ENCODE results near the gene RASL12. TPM values are rescaled to one million over a fixed set of nuclear protein-coding genes. Genes with fewer than 3 reads are reported as not detected.

RASL12 gene
- polyA plus RNA-seq, 3 donors, result not detected

DNA sequence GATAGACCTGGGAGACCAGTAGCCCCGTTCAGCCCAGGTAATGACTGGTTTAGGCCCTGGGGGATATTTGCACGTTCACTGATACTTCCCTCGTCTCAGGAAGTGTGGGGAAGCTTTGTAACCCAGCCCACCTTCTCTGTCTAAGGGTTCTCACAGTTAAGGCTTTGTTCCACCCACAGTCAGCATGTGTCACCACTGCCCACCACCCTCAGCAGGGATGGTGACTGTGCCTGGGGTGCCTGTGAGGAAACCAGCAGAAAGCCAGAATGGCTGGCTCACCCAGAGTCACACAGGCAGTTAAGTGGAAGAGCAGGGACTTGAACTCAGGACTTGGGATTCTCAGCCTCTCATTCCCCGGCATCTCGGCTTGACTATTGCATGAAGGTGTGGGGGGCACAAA is 14.0 kb upstream of the RASL12 start:
- Mint-ChIP-seq H3K9me3 (peaks cover 0 to 7% (median 3%) of the 10 kb centered on the region in 7 donors), H3K27me3 (ENCODE audit: low read depth in 3 of 3) (peaks cover 35 to 76% (median 38%) of the 10 kb centered on the region in 3 donors), H3K27ac (peak overlapping the region in 1 of 7 donors; percentile 47), H3K4me3 (no peak overlapping the region), H3K36me3 (no peaks in the 10 kb centered on the region), H3K4me1 (peaks cover 12% of the 10 kb centered on the region)
- DNase-seq, result no peak
- intact Hi-C loops (cut with micrococcal nuclease), result loop anchor here in 1 of 2 donors (10.0 kb wide), 1 partner anchor 347 kb away; no protein-coding TSS in a partner anchor
- TF ChIP-seq, protein P1, sequence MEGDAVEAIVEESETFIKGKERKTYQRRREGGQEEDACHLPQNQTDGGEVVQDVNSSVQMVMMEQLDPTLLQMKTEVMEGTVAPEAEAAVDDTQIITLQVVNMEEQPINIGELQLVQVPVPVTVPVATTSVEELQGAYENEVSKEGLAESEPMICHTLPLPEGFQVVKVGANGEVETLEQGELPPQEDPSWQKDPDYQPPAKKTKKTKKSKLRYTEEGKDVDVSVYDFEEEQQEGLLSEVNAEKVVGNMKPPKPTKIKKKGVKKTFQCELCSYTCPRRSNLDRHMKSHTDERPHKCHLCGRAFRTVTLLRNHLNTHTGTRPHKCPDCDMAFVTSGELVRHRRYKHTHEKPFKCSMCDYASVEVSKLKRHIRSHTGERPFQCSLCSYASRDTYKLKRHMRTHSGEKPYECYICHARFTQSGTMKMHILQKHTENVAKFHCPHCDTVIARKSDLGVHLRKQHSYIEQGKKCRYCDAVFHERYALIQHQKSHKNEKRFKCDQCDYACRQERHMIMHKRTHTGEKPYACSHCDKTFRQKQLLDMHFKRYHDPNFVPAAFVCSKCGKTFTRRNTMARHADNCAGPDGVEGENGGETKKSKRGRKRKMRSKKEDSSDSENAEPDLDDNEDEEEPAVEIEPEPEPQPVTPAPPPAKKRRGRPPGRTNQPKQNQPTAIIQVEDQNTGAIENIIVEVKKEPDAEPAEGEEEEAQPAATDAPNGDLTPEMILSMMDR (IDR thresholded peaks at IDR 0.05), result no peak
- H3K36me3 ChIP-seq (replicated peaks in 1 of 2; ENCODE audit: control insufficient read depth in 1 of 2, insufficient read depth in 2 of 2, low read length in 2 of 2), result no peaks in the 10 kb centered on the region
- no peak overlapping the region for H3K27ac ChIP-seq (ENCODE audit: low read depth in 1 of 2, low read length in 2 of 2)
- 69% methylated on average over 5 of the region's 5 CpGs for WGBS (ENCODE audit: insufficient coverage)
- no peaks in the 10 kb centered on the region for H3K79me2 ChIP-seq (ENCODE audit: insufficient read depth, low read length)
- no peak overlapping the region for H3K4me3 ChIP-seq (replicated peaks in 1 of 3; ENCODE audit: low read depth in 2 of 3, low read length in 3 of 3)
- H3K27me3 ChIP-seq (ENCODE audit: control insufficient read depth in 2 of 2, insufficient read depth in 2 of 2, low read length in 2 of 2), result peaks cover 5 to 32% of the 10 kb centered on the region in 2 donors
- H3K9ac ChIP-seq (ENCODE audit: insufficient read depth, low read length, poor library complexity, severe bottlenecking), result no peak overlapping the region
- H3K9me3 ChIP-seq (replicated peaks in 1 of 2; ENCODE audit: control insufficient read depth in 1 of 2, insufficient read depth in 1 of 2, low read length in 2 of 2), result peaks cover 0 to 7% of the 10 kb centered on the region in 2 donors
- peaks cover 4 to 6% of the 10 kb centered on the region in 2 donors for H3K4me1 ChIP-seq (ENCODE audit: control insufficient read depth in 1 of 2, insufficient read depth in 2 of 2, low read length in 2 of 2)
- no peak overlapping the region for H2AFZ ChIP-seq (ENCODE audit: insufficient read depth, low read depth, low read length, poor library complexity, severe bottlenecking)
- H3K4me2 ChIP-seq (replicated peaks; ENCODE audit: extremely low read depth, low read length, poor library complexity, severe bottlenecking), result no peak overlapping the region
- no peaks in the 10 kb centered on the region for H4K20me1 ChIP-seq (ENCODE audit: insufficient read depth, low read length)

DNA sequence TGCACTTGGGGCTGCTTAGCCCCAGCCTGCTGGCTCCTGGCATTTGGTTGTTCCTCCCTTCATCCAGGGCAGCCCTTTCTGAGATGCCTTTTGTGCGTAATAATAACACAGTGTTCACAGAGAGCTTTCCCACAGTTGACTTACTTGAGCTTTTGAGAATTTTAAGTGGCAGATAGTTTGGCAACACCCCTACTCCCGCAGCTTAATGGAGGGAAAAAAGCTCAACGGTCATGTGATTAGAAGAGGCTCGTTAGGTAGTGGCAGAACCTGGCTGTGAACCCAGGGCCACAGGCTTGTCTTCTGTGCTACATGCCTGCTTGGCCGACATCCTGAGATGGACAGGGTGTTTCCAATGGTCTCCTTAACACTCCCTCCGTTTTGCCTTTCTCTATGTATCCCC is 13.5 kb upstream of the RASL12 start:
- H3K4me2 ChIP-seq (replicated peaks; ENCODE audit: extremely low read depth, low read length, poor library complexity, severe bottlenecking), result no peak overlapping the region
- no peak overlapping the region for H3K9ac ChIP-seq (ENCODE audit: insufficient read depth, low read length, poor library complexity, severe bottlenecking)
- H3K9me3 ChIP-seq (replicated peaks in 1 of 2; ENCODE audit: control insufficient read depth in 1 of 2, insufficient read depth in 1 of 2, low read length in 2 of 2), result peaks cover 0 to 7% of the 10 kb centered on the region in 2 donors
- H2AFZ ChIP-seq (ENCODE audit: insufficient read depth, low read depth, low read length, poor library complexity, severe bottlenecking), result no peak overlapping the region
- H3K27me3 ChIP-seq (ENCODE audit: control insufficient read depth in 2 of 2, insufficient read depth in 2 of 2, low read length in 2 of 2), result peaks cover 5 to 37% of the 10 kb centered on the region in 2 donors
- 93% methylated on average over 5 of the region's 6 CpGs for WGBS (ENCODE audit: insufficient coverage)
- no peak for DNase-seq
- H3K4me1 Mint-ChIP-seq, result peaks cover 12% of the 10 kb centered on the region
- H3K27me3 Mint-ChIP-seq (ENCODE audit: low read depth in 3 of 3), result peaks cover 38 to 76% (median 41%) of the 10 kb centered on the region in 3 donors
- peaks cover 0 to 3% of the 10 kb centered on the region in 2 donors for H3K36me3 Mint-ChIP-seq
- no peaks in the 10 kb centered on the region for H3K79me2 ChIP-seq (ENCODE audit: insufficient read depth, low read length)
- intact Hi-C loops (cut with micrococcal nuclease), result loop anchor here in 1 of 2 donors (10.0 kb wide), 1 partner anchor 346 kb away; no protein-coding TSS in a partner anchor
- H3K36me3 ChIP-seq (replicated peaks in 1 of 2; ENCODE audit: control insufficient read depth in 1 of 2, insufficient read depth in 2 of 2, low read length in 2 of 2), result no peaks in the 10 kb centered on the region
- H3K4me1 ChIP-seq (ENCODE audit: control insufficient read depth in 1 of 2, insufficient read depth in 2 of 2, low read length in 2 of 2), result peaks cover 4 to 6% of the 10 kb centered on the region in 2 donors
- no peak overlapping the region for H3K27ac Mint-ChIP-seq
- no peak overlapping the region for H3K4me3 Mint-ChIP-seq
- no peak overlapping the region for H3K27ac ChIP-seq (ENCODE audit: low read depth in 1 of 2, low read length in 2 of 2)
- H3K4me3 ChIP-seq (replicated peaks in 1 of 3; ENCODE audit: low read depth in 2 of 3, low read length in 3 of 3), result no peak overlapping the region
- H3K9me3 Mint-ChIP-seq, result peaks cover 0 to 7% (median 5%) of the 10 kb centered on the region in 7 donors
- H4K20me1 ChIP-seq (ENCODE audit: insufficient read depth, low read length), result no peaks in the 10 kb centered on the region
- TF ChIP-seq, protein P1 (IDR thresholded peaks at IDR 0.05), result no peak

Measured in CD14-positive monocyte (primary cell).